ENCODE measurements around the gene AMZ1. TPM values are rescaled to one million over a fixed set of nuclear protein-coding genes. Genes with fewer than 3 reads are reported as not detected.

The AMZ1 gene
- total and polyA plus RNA-seq, 2 experiments from 2014 or later = 1.4 TPM; not detected in 1

GRCh38 chr7:2761131-2761624 lies 73.2 kb downstream of the AMZ1 start:
- WGBS (ENCODE audit: low lambda C conversion rate, missing lambda C conversion rate) = 94% methylated on average over 19 of the region's 19 CpGs
- H3K27me3 ChIP-seq = no peaks in the 10 kb centered on the region
- H3K4me1 ChIP-seq (ENCODE audit: insufficient read depth) = peaks cover 27% of the 10 kb centered on the region
- H3K9me3 ChIP-seq (ENCODE audit: low read depth) = no peaks in the 10 kb centered on the region
- H3K36me3 ChIP-seq (replicated peaks; ENCODE audit: insufficient read depth, low read depth) = no peaks in the 10 kb centered on the region
- no peaks in the 10 kb centered on the region for H4K20me1 ChIP-seq (ENCODE audit: insufficient read depth, poor library complexity, severe bottlenecking)
- DNase-seq (ENCODE audit: low spot score) = no peak
- no peak overlapping the region for H3K4me2 ChIP-seq
- no peak overlapping the region for H2AFZ ChIP-seq
- no peak overlapping the region for H3K4me3 ChIP-seq
- no peak for TF ChIP-seq EZH2 (IDR thresholded peaks at IDR 0.05; ENCODE audit: borderline replicate concordance)
- no peak for TF ChIP-seq CTCF (IDR thresholded peaks at IDR 0.05; ENCODE audit: poor library complexity)
- no peak for TF ChIP-seq EZH2phosphoT487 (IDR thresholded peaks at IDR 0.05; ENCODE audit: low read depth, severe bottlenecking, unreplicated experiment)
- H3K27ac ChIP-seq = peak overlapping the region; percentile 84
- no peaks in the 10 kb centered on the region for H3K9me2 ChIP-seq (replicated peaks; ENCODE audit: insufficient read depth)
- H3K79me2 ChIP-seq = peaks cover 23% of the 10 kb centered on the region

GRCh38 chr7:2761801-2762497 lies 73.9 kb downstream of the AMZ1 start:
- H3K9me3 ChIP-seq (ENCODE audit: low read depth) = no peaks in the 10 kb centered on the region
- H3K9me2 ChIP-seq (replicated peaks; ENCODE audit: insufficient read depth) = no peaks in the 10 kb centered on the region
- H3K36me3 ChIP-seq (replicated peaks; ENCODE audit: insufficient read depth, low read depth) = no peaks in the 10 kb centered on the region
- peaks cover 21% of the 10 kb centered on the region for H3K79me2 ChIP-seq
- H3K4me2 ChIP-seq = no peak overlapping the region
- H4K20me1 ChIP-seq (ENCODE audit: insufficient read depth, poor library complexity, severe bottlenecking) = no peaks in the 10 kb centered on the region
- H2AFZ ChIP-seq = no peak overlapping the region
- no peak for DNase-seq (ENCODE audit: low spot score)
- H3K4me1 ChIP-seq (ENCODE audit: insufficient read depth) = peaks cover 27% of the 10 kb centered on the region
- no peaks in the 10 kb centered on the region for H3K27me3 ChIP-seq
- WGBS (ENCODE audit: low lambda C conversion rate, missing lambda C conversion rate) = 93% methylated on average over 29 of the region's 29 CpGs
- TF ChIP-seq EZH2 (IDR thresholded peaks at IDR 0.05; ENCODE audit: borderline replicate concordance) = no peak
- TF ChIP-seq CTCF (IDR thresholded peaks at IDR 0.05; ENCODE audit: poor library complexity) = no peak
- no peak for TF ChIP-seq EZH2phosphoT487 (IDR thresholded peaks at IDR 0.05; ENCODE audit: low read depth, severe bottlenecking, unreplicated experiment)
- H3K4me3 ChIP-seq = no peak overlapping the region
- no peak overlapping the region for H3K27ac ChIP-seq

DNA sequence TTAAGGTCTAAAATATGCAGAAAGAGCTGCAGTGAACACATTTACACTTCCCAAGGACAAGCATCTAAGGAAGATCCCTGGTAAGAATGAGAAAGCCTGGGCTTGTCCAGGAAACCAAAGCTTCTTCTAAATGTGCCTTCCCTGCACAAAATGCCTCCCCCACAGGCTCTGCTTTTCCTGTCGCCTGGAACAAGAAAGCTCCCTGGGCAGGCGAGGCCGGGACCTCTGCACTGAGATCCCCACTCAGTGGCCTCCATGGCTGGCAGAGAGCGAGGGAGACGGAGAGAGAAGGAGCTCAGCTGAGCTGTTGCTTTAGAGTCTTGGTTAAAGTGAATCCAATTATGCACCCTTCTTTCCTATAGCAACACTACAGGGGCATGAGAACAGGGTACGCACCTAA lies 75.6 kb downstream of the AMZ1 start:
- Histone ChIP-seq H3K9me3 (ENCODE audit: low read depth) (no peaks in the 10 kb centered on the region), H4K20me1 (ENCODE audit: insufficient read depth, poor library complexity, severe bottlenecking) (no peaks in the 10 kb centered on the region), H3K79me2 (peaks cover 27% of the 10 kb centered on the region), H3K9me2 (replicated peaks; ENCODE audit: insufficient read depth) (no peaks in the 10 kb centered on the region), H3K36me3 (replicated peaks; ENCODE audit: insufficient read depth, low read depth) (no peaks in the 10 kb centered on the region), H3K4me3 (no peak overlapping the region), H3K4me1 (ENCODE audit: insufficient read depth) (peaks cover 18% of the 10 kb centered on the region), H3K27me3 (no peaks in the 10 kb centered on the region), H2AFZ (no peak overlapping the region), H3K27ac (peak overlapping the region; percentile 22), H3K4me2 (no peak overlapping the region)
- TF ChIP-seq EZH2phosphoT487 (IDR thresholded peaks at IDR 0.05; ENCODE audit: low read depth, severe bottlenecking, unreplicated experiment) (no peak), EZH2 (IDR thresholded peaks at IDR 0.05; ENCODE audit: borderline replicate concordance) (no peak), CTCF (IDR thresholded peaks at IDR 0.05; ENCODE audit: poor library complexity) (no peak)
- DNase-seq (ENCODE audit: low spot score) = no peak
- 90% methylated on average over 6 of the region's 6 CpGs for WGBS (ENCODE audit: low lambda C conversion rate, missing lambda C conversion rate)

All from hepatocyte (in vitro differentiated cells).